Activated B cell treated with CpG ODN at 0.5 μM for 24 hours (primary cell): Measurements from ENCODE around the gene MPZL1. TPM values are rescaled to one million over a fixed set of nuclear protein-coding genes. Genes with fewer than 3 reads are reported as not detected.

ENCODE experiments used
- ATAC-seq: fragments of 200-7000 bp; cut with Tn5 transposase; one replicate; pipeline ENCODE4 v1.10.0; 2021; ENCODE audit warnings: low read depth, mild to moderate bottlenecking, moderate library complexity
- CTCF ChIA-PET: fragments of 350-600 bp; sonication (Branson Sonifier 250); formaldehyde crosslinking; loops from one replicate; lab custom pipeline; 2021; ENCODE audit warnings: antibody characterized with exemption; lab: Charles Lee
- POLR2A ChIA-PET: fragments of 350-600 bp; sonication (Branson Sonifier 250); formaldehyde crosslinking; loops from one replicate; lab custom pipeline; 2021; ENCODE audit warnings: antibody characterized with exemption; lab: Charles Lee
- DNase-seq: peaks from one replicate; pipeline ENCODE4 v3.0.0; 2022
- H3K27ac Mint-ChIP-seq: one replicate; pipeline ENCODE4 v1.8.0; 2020; ENCODE audit warnings: mixed read lengths
- H3K27me3 Mint-ChIP-seq: one replicate; pipeline ENCODE4 v1.8.0; 2021; ENCODE audit warnings: mixed read lengths
- H3K36me3 Mint-ChIP-seq: one replicate; pipeline ENCODE4 v1.8.0; 2021; ENCODE audit warnings: low read depth, mixed read lengths
- H3K4me1 Mint-ChIP-seq: one replicate; pipeline ENCODE4 v1.8.0; 2021; ENCODE audit warnings: mixed read lengths
- H3K4me3 Mint-ChIP-seq: one replicate; pipeline ENCODE4 v1.8.0; 2020; ENCODE audit warnings: mild to moderate bottlenecking, mixed read lengths
- H3K9me3 Mint-ChIP-seq: one replicate; pipeline ENCODE4 v1.8.0; 2020; ENCODE audit warnings: mixed read lengths
- intact Hi-C: fragments of 100-400 bp; cut with micrococcal nuclease; formaldehyde crosslinking; loops from one replicate; pipeline ENCODE4 v1.15.1; 2024
- total RNA-seq: library from RNA; stranded (reverse); gene quantifications from 2 replicates; pipeline ENCODE4 v1.2.3, GENCODE V29; 2022
- TF ChIP-seq, protein P1 (sequence below): fragments of 200-600 bp; IDR thresholded peaks from one replicate; pipeline ENCODE4 v1.8.0; 2022; ENCODE audit warnings: antibody characterized with exemption, mild to moderate bottlenecking

Gene MPZL1
- total RNA-seq, 1 donor from 2014 or later, result 27.2 TPM

DNA sequence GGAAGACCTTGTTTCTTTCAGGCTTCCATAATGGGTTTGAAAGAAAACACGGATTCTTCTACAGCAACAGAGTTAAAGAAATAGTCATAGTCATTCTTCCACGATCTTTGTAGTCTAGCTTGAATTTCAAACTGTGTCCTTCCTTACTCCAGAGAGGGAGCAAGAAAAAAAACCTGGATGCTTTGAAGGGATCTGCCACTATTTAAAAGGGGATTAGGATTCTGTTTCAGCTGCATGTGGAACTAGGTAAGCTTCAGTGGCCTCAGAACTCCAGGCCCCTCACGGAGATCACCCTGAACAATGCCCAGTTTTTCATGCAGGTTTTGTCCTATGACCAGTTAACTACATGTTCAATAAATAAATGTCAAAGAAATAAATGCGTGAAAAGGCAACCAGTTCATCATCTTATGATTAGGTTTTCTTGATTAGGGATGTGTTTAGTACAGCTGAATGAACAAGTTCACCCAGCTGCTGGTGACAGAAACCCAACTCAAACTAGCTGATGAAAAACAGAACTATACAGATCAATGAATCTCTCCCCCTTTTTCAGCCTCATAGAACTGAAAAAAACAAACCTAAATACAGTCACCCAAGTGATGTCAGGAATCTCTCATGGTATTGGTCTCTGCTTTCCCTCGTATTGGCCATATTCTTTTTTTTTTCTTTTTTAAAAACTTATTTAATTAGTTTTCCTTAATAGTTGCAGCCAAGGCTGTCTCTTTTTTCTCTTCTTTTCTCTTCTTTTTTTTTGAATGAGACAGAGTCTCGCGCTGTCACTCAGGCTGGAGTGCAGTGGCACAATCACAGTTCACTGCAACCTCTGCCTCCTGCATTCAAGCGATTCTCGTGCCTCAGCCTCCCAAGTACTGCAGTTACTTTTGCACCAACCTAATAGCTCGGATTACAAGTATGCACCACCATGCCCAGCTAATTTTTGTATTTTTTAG, 14.6 kb upstream of the MPZL1 start:
- TF ChIP-seq, protein P1, sequence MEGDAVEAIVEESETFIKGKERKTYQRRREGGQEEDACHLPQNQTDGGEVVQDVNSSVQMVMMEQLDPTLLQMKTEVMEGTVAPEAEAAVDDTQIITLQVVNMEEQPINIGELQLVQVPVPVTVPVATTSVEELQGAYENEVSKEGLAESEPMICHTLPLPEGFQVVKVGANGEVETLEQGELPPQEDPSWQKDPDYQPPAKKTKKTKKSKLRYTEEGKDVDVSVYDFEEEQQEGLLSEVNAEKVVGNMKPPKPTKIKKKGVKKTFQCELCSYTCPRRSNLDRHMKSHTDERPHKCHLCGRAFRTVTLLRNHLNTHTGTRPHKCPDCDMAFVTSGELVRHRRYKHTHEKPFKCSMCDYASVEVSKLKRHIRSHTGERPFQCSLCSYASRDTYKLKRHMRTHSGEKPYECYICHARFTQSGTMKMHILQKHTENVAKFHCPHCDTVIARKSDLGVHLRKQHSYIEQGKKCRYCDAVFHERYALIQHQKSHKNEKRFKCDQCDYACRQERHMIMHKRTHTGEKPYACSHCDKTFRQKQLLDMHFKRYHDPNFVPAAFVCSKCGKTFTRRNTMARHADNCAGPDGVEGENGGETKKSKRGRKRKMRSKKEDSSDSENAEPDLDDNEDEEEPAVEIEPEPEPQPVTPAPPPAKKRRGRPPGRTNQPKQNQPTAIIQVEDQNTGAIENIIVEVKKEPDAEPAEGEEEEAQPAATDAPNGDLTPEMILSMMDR, result no peak
- no peak for DNase-seq
- Mint-ChIP-seq H3K27me3 (no peaks in the 10 kb centered on the region), H3K27ac (peak overlapping the region; percentile 89), H3K4me3 (peak overlapping the region; percentile 47), H3K9me3 (no peaks in the 10 kb centered on the region), H3K4me1 (peaks cover 81% of the 10 kb centered on the region), H3K36me3 (peaks cover 54% of the 10 kb centered on the region)
- POLR2A ChIA-PET, result interaction anchor here (0.6 to 2.0 kb wide), 8 partner anchors 9 to 90 kb away, joined by 3 to 14 read pairs (median 4); partner anchors contain the start of gene MPZL1
- peak; percentile 35 for ATAC-seq
- intact Hi-C loops, result loop anchor here (1.0 kb wide), 1 partner anchor 8 kb away; no protein-coding TSS in a partner anchor
- CTCF ChIA-PET, result interaction anchor here (1.6 to 2.8 kb wide), 2 partner anchors 8 to 19 kb away, joined by 6 to 12 read pairs; no protein-coding TSS in a partner anchor

DNA sequence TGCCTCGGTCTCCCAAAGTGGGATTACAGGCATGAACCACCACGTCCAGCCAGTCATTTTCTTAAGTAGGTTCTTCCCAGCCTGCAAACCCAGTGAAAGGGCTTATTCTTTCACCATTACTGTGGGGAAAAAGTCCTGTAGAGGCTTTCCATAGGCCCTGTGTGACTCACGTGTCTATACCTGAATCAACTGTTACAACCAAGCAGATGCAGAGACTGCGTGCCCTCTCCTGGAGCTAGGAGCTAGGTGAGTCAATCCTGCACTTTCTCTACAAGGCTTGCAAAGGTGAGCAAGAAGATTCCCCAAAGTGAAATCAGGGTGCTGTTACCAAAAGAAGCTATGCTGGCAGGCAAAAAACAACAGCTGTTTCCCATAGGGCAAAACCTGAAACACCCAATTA, 13.8 kb upstream of the MPZL1 start:
- peaks cover 84% of the 10 kb centered on the region for H3K4me1 Mint-ChIP-seq
- POLR2A ChIA-PET, result interaction anchor here (0.6 to 2.0 kb wide), 5 partner anchors 9 to 105 kb away, joined by 3 to 14 read pairs (median 6); partner anchors contain the start of gene MPZL1
- CTCF ChIA-PET, result interaction anchor here (2.0 to 2.8 kb wide), 2 partner anchors 20 to 107 kb away, joined by 12 read pairs; no protein-coding TSS in a partner anchor
- intact Hi-C loops, result loop anchor here (1.0 kb wide), 2 partner anchors 7 to 8 kb away; no protein-coding TSS in a partner anchor
- H3K36me3 Mint-ChIP-seq, result peaks cover 49% of the 10 kb centered on the region
- TF ChIP-seq, protein P1, result no peak
- ATAC-seq (no peak), DNase-seq (no peak)
- H3K4me3 Mint-ChIP-seq, result peak overlapping the region; percentile 47
- no peaks in the 10 kb centered on the region for H3K27me3 Mint-ChIP-seq
- H3K9me3 Mint-ChIP-seq, result no peaks in the 10 kb centered on the region
- H3K27ac Mint-ChIP-seq, result peak overlapping the region; percentile 89

DNA sequence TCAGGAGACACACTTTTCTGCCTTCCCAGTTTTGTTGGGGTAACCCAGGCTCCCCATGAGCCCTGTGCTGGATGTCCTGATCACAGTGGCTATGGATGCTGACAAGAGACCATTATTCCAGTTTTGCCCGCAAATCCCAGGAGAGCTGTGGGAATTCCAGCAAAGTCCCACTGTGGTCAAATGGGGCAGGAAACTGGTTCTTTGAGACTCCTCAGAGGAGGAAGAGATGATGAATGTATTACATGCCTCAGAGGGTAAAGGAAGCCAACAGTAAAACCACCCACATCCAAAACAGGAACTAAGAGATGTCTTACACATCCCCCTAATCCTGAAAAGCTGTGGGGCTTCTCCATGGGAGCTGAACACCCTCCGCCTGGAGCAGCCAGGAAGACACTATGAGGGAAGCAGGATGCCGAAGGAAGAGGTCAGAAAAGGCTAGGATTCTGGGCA, 12.8 kb upstream of the MPZL1 start:
- intact Hi-C loops, result loop anchor here (1.0 kb wide), 3 partner anchors 9 to 94 kb away; partner anchors contain the start of gene MPZL1
- Mint-ChIP-seq H3K27ac (peak overlapping the region; percentile 89), H3K27me3 (no peaks in the 10 kb centered on the region), H3K4me1 (peaks cover 84% of the 10 kb centered on the region), H3K36me3 (peaks cover 39% of the 10 kb centered on the region), H3K4me3 (peak overlapping the region; percentile 77), H3K9me3 (no peaks in the 10 kb centered on the region)
- TF ChIP-seq, protein P1, result no peak
- DNase-seq (peak; percentile 53), ATAC-seq (peak; percentile 72)
- ChIA-PET POLR2A (interaction anchor here (0.6 to 2.0 kb wide), 12 partner anchors 10 to 272 kb away, joined by 3 to 14 read pairs (median 6); partner anchors contain the start of gene DCAF6), CTCF (interaction anchor here (2.0 to 2.8 kb wide), 2 partner anchors 21 to 108 kb away, joined by 12 read pairs; no protein-coding TSS in a partner anchor)

DNA sequence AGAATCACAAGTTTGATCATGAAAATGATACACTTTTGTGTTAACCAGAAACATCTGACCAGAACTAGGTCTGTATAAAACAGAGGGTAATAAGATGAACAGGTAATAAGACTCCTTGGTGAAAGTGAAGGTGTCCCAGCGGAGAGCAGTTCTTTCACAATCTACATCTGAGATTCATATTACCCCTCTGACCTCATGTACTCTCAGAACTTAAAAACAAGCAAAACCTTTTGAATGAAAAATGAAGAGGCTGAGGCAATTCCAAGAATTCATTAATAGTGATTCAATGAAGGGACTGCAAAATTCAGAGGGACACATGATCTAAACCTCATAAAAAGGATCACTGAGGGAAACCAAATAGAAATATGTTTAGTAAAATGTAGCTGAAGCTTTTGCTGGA, 10.9 kb upstream of the MPZL1 start:
- no peak for ATAC-seq
- no peak for DNase-seq
- H3K36me3 Mint-ChIP-seq, result peaks cover 33% of the 10 kb centered on the region
- H3K4me1 Mint-ChIP-seq, result peaks cover 79% of the 10 kb centered on the region
- intact Hi-C loops, result loop anchor here (2.0 to 10.0 kb wide), 3 partner anchors 22 to 1984 kb away; no protein-coding TSS in a partner anchor
- ChIA-PET CTCF (no interaction called here), POLR2A (no interaction called here)
- TF ChIP-seq, protein P1, result no peak
- no peak overlapping the region for H3K27ac Mint-ChIP-seq
- peaks cover 7% of the 10 kb centered on the region for H3K27me3 Mint-ChIP-seq
- no peak overlapping the region for H3K4me3 Mint-ChIP-seq
- H3K9me3 Mint-ChIP-seq, result no peaks in the 10 kb centered on the region
